Measurements from ENCODE around the gene MPC2. TPM values are rescaled to one million over a fixed set of nuclear protein-coding genes. Genes with fewer than 3 reads are reported as not detected.

Gene MPC2
- total RNA-seq, 1 donor from 2014 or later: 28.6 TPM

DNA sequence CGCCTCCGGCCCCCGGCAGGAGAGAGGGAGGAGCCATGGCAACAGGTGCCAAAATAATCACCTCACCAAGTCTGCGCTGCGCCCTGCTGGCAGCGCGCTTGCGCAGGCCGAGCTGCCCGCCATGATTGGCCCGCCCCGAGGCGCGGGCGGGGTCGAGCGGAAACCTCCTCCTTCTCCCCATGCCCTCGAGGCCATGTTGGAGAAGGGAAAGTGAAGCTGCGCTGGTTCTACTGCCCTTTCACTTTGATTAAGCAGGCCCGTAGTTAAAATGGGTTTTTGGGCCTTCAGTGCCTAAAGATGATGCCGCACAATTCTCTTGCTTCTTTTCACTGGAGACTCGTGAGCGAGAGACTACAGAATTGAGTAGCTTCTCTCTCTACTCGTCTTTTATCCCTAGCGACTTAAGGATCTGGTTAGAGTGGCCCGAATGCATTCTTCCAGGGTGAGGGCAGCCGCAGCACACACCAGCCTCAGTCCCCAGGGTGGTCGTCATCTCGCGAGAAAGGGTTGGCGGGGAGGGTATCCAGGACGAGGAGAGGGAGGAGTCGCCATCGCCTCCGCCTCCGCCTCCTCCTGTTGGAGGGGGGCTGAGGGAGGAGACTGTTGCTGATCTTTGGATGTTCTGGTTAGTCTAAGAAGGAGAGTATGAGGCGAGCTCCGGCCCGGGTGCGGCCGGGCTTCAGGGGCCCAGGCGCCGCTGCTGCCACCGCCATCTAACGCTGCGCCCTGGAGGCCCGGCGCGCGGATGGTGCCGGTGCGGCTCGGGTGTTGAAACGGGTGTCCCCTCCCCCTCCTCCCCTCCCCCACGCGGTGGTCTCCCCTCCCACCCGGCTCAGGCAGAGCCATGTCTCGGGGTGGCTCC lies 573 bp downstream of the MPC2 start, which contains the start of gene DCAF6:
TSS of gene DCAF6 (plus strand) at position 616 of the 862 bp plus-strand sequence. CDS start at position 845, 229 bp downstream.
- intact Hi-C loops (cut with micrococcal nuclease): loop anchor here (1.0 to 10.0 kb wide), 18 partner anchors 133 to 1957 kb away; partner anchors contain the start of genes ATP1B1, CREG1, FAM78B and GPR161
- H3K9me3 Mint-ChIP-seq: no peaks in the 10 kb centered on the region
- peak; percentile 92 for DNase-seq
- peaks cover 35% of the 10 kb centered on the region for H3K4me1 Mint-ChIP-seq
- CTCF ChIA-PET: interaction anchor here (1.4 to 1.8 kb wide), 2 partner anchors 8 to 146 kb away, joined by 3 to 6 read pairs; no protein-coding TSS in a partner anchor
- peaks cover 13% of the 10 kb centered on the region for H3K36me3 Mint-ChIP-seq (ENCODE audit: low read depth)
- H3K27me3 Mint-ChIP-seq: no peaks in the 10 kb centered on the region
- peak; percentile 79 for ATAC-seq (ENCODE audit: low read depth)
- POLR2A ChIA-PET: interaction anchor here (0.6 to 2.8 kb wide), 20 partner anchors 9 to 1858 kb away, joined by 3 to 21 read pairs (median 4); partner anchors contain the start of genes ADCY10, METTL18, MPZL1 and POGK
- TF ChIP-seq, protein P1, sequence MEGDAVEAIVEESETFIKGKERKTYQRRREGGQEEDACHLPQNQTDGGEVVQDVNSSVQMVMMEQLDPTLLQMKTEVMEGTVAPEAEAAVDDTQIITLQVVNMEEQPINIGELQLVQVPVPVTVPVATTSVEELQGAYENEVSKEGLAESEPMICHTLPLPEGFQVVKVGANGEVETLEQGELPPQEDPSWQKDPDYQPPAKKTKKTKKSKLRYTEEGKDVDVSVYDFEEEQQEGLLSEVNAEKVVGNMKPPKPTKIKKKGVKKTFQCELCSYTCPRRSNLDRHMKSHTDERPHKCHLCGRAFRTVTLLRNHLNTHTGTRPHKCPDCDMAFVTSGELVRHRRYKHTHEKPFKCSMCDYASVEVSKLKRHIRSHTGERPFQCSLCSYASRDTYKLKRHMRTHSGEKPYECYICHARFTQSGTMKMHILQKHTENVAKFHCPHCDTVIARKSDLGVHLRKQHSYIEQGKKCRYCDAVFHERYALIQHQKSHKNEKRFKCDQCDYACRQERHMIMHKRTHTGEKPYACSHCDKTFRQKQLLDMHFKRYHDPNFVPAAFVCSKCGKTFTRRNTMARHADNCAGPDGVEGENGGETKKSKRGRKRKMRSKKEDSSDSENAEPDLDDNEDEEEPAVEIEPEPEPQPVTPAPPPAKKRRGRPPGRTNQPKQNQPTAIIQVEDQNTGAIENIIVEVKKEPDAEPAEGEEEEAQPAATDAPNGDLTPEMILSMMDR (IDR thresholded peaks at IDR 0.05): no peak
- peak within 1 kb of the TSS; percentile 100 for H3K27ac Mint-ChIP-seq
- H3K4me3 Mint-ChIP-seq: peak within 1 kb of the TSS; percentile 88

DNA sequence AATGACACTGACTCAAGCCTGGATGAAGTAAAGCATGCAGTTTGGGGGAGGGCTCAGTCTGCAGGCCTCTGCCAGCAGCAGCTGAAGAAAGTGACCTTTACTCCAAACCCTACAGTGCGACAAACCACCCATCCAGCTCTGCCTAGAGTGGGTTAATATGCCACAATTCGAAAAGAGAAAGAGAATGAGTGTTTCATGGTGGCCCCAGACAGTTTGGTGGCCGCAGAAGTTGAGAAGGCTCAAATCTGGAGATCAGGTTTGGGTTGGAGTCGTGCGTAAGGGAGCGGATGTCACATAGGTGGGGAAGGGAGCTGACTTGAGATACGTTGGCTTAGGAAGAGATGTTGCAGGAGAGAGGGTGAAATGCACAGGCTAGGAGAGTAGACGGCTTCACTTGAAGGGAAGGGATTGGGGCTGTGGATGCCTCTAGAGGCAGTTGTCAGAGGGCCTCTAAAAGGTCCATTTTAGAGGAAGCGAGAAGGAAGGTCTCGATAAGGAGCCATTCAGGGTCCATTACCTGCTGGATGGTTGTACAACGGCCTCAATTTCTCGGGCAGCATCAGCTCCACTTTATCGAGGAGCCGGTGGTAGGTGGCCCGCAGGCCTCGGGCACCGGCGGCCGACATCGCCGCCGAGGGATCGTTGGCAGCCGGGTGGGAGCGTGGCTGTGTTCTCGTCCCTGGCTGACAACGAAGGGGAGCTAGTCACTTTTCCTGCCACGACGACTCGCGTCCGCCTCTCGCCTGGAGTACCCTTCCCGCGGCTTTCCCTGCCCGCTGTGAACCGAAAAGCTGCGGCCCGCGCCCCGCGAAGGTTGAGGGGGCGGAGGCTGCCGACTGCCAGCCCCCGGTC lies 1.4 kb downstream of the MPC2 start:
- intact Hi-C loops (cut with micrococcal nuclease): loop anchor here (1.0 to 10.0 kb wide), 18 partner anchors 133 to 1957 kb away; partner anchors contain the start of genes ATP1B1, CREG1, FAM78B and GPR161
- peak overlapping the region; percentile 100 for H3K27ac Mint-ChIP-seq

DNA sequence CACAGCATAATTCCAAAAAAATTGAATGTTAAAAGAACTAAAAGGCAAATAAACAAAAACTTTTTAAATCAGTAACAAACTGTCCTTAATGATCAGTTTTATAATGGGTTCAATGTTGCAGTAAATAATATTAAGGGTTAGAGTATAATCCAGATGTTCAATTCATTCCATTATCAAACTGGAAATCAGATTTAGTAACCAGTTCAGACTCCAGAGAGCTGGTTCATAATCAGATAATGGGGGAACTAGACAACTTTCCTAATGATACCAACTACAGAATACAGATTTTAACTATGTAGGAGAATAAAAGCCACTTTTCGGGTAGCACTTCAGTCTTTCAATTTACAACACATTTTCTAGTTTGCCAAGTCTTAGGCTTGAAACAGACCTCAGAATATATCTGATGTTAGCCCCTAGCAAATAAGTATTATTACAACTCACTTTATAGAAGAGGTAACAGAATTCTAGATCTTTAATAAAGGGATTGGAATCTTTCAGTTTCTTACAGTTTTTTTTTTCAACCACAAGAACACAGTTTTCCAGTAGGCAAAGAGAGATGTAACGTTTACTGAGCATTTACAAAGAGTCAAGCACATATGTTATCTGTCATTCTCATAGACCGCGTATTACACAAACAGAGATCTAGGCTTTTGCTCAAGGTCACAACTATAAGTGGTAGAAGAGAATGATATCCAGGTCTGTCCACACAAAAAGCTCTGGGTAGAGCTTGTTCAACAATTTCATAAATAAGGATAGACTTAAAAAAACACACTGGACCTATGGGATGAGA lies 2.3 kb downstream of the MPC2 start:
- CTCF ChIA-PET: interaction anchor here (0.7 kb wide), 1 partner anchor 1096 kb away, joined by 3 read pairs; the partner anchor contains the start of gene POGK
- ATAC-seq (ENCODE audit: low read depth): no peak
- peaks cover 35% of the 10 kb centered on the region for H3K4me1 Mint-ChIP-seq
- H3K9me3 Mint-ChIP-seq: no peaks in the 10 kb centered on the region
- TF ChIP-seq, protein P1 (IDR thresholded peaks at IDR 0.05): no peak
- intact Hi-C loops (cut with micrococcal nuclease): loop anchor here (5.0 to 10.0 kb wide), 7 partner anchors 148 to 1770 kb away; partner anchors contain the start of genes ATP1B1, FAM78B and SLC19A2
- POLR2A ChIA-PET: interaction anchor here (0.6 to 1.9 kb wide), 3 partner anchors 300 to 1434 kb away, joined by 3 to 7 read pairs (median 4); partner anchors contain the start of gene BLZF1
- no peaks in the 10 kb centered on the region for H3K27me3 Mint-ChIP-seq
- peaks cover 13% of the 10 kb centered on the region for H3K36me3 Mint-ChIP-seq (ENCODE audit: low read depth)
- no peak for DNase-seq
- peak overlapping the region; percentile 100 for H3K27ac Mint-ChIP-seq
- peak overlapping the region; percentile 88 for H3K4me3 Mint-ChIP-seq

More for the DNA sequence above, 1.4 kb downstream of the MPC2 start:
- POLR2A ChIA-PET: interaction anchor here (0.6 to 2.8 kb wide), 20 partner anchors 8 to 1859 kb away, joined by 3 to 21 read pairs (median 4); partner anchors contain the start of genes ADCY10, BLZF1, METTL18 and MPZL1
- Mint-ChIP-seq H3K36me3 (ENCODE audit: low read depth) (peaks cover 13% of the 10 kb centered on the region), H3K27me3 (no peaks in the 10 kb centered on the region), H3K4me1 (peaks cover 35% of the 10 kb centered on the region), H3K4me3 (peak overlapping the region; percentile 88), H3K9me3 (no peaks in the 10 kb centered on the region)
- DNase-seq (peak; percentile 33), ATAC-seq (ENCODE audit: low read depth) (no peak)
- CTCF ChIA-PET: interaction anchor here (1.4 kb wide), 1 partner anchor 7 kb away, joined by 3 read pairs; no protein-coding TSS in a partner anchor
- TF ChIP-seq, protein P1 (IDR thresholded peaks at IDR 0.05): no peak

DNA sequence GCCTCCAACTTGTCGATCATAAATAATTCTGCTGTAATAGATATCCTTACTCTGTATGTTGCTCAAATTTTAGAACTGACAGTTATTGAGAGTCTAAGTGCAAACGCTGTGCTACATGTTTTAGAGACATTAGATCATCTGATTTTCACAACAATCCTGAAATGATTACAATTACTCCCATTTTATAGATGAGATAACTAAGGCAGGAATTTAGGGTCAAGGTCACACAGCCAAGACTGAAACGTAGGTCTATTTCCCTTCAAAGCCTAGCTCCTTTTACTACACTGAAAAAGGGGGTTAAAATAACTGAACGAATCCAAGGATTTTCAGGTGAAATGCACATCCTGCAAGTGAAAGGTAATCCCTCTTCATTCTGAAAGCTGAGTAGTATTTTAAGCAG lies 3.1 kb downstream of the MPC2 start:
- Mint-ChIP-seq H3K4me3 (no peak overlapping the region), H3K27me3 (no peaks in the 10 kb centered on the region), H3K27ac (no peak overlapping the region), H3K36me3 (ENCODE audit: low read depth) (peaks cover 13% of the 10 kb centered on the region), H3K4me1 (peaks cover 35% of the 10 kb centered on the region), H3K9me3 (no peaks in the 10 kb centered on the region)
- TF ChIP-seq, protein P1 (IDR thresholded peaks at IDR 0.05): no peak
- POLR2A ChIA-PET: interaction anchor here (0.5 kb wide), 1 partner anchor 1055 kb away, joined by 9 read pairs; no protein-coding TSS in a partner anchor
- DNase-seq: no peak
- CTCF ChIA-PET: interaction anchor here (0.7 kb wide), 1 partner anchor 1095 kb away, joined by 3 read pairs; the partner anchor contains the start of gene POGK
- no peak for ATAC-seq (ENCODE audit: low read depth)
- intact Hi-C loops (cut with micrococcal nuclease): loop anchor here (10.0 kb wide), 2 partner anchors 1171 to 1771 kb away; partner anchors contain the start of gene ATP1B1

Data from activated B cell treated with CpG ODN at 0.5 μM for 24 hours (primary cell).